BE2C (cell line): ENCODE data around the gene ZSCAN10.

Experiments
- DNase-seq: peaks from one replicate; pipeline ENCODE4 v3.0.0-alpha.2; 2020
- H3K27me3 ChIP-seq: fragments of 250-450 bp; sonication (Bioruptor Pico); 2 replicates; pipeline ENCODE4 v1.5.1; 2020; ENCODE audit warnings: mild to moderate bottlenecking
- H3K36me3 ChIP-seq: fragments of 250-450 bp; sonication (Bioruptor Pico); 2 replicates; pipeline ENCODE4 v1.5.1; 2020; ENCODE audit warnings: mild to moderate bottlenecking
- H3K4me1 ChIP-seq: fragments of 250-450 bp; sonication (Bioruptor Pico); 2 replicates; pipeline ENCODE4 v1.5.1; 2020
- H3K4me3 ChIP-seq: 2 replicates; pipeline ENCODE4 v1.5.1; 2011; ENCODE audit warnings: low read depth, low read length
- H3K9me3 ChIP-seq: fragments of 250-450 bp; sonication (Bioruptor Pico); 2 replicates; pipeline ENCODE4 v1.5.1; 2020
- TF ChIP-seq, protein P1 (sequence below): IDR thresholded peaks from 2 replicates; pipeline ENCODE4 v1.5.1; 2012; ENCODE audit warnings: mild to moderate bottlenecking, low read depth, low read length

The ZSCAN10 gene

DNA sequence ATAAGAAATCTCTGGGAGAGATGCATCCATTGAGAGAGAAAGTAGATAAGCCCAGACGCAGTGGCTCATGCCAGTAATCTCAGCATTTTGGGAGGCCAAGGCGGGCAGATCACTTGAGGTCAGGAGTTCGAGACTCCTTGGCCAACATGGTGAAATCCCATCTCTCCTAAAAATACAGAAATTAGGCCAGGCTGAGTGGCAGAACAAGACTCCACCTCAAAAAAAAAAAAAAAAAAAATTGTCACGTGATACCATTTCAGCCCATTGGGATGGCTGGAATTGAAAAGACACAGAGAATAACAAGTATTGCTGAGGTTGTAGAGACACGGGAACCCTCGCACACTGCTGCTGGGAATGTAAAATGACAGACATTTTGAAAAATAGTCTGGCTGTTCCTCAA is 36.5 kb downstream of the ZSCAN10 start:
- Histone ChIP-seq H3K36me3 (no peaks in the 10 kb centered on the region), H3K4me1 (no peaks in the 10 kb centered on the region), H3K27me3 (peaks cover 4% of the 10 kb centered on the region; the same call in 1 of the 2 replicates), H3K4me3 (no peak overlapping the region), H3K9me3 (no peaks in the 10 kb centered on the region)
- no peak for DNase-seq
- TF ChIP-seq, protein P1, sequence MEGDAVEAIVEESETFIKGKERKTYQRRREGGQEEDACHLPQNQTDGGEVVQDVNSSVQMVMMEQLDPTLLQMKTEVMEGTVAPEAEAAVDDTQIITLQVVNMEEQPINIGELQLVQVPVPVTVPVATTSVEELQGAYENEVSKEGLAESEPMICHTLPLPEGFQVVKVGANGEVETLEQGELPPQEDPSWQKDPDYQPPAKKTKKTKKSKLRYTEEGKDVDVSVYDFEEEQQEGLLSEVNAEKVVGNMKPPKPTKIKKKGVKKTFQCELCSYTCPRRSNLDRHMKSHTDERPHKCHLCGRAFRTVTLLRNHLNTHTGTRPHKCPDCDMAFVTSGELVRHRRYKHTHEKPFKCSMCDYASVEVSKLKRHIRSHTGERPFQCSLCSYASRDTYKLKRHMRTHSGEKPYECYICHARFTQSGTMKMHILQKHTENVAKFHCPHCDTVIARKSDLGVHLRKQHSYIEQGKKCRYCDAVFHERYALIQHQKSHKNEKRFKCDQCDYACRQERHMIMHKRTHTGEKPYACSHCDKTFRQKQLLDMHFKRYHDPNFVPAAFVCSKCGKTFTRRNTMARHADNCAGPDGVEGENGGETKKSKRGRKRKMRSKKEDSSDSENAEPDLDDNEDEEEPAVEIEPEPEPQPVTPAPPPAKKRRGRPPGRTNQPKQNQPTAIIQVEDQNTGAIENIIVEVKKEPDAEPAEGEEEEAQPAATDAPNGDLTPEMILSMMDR, result no peak

DNA sequence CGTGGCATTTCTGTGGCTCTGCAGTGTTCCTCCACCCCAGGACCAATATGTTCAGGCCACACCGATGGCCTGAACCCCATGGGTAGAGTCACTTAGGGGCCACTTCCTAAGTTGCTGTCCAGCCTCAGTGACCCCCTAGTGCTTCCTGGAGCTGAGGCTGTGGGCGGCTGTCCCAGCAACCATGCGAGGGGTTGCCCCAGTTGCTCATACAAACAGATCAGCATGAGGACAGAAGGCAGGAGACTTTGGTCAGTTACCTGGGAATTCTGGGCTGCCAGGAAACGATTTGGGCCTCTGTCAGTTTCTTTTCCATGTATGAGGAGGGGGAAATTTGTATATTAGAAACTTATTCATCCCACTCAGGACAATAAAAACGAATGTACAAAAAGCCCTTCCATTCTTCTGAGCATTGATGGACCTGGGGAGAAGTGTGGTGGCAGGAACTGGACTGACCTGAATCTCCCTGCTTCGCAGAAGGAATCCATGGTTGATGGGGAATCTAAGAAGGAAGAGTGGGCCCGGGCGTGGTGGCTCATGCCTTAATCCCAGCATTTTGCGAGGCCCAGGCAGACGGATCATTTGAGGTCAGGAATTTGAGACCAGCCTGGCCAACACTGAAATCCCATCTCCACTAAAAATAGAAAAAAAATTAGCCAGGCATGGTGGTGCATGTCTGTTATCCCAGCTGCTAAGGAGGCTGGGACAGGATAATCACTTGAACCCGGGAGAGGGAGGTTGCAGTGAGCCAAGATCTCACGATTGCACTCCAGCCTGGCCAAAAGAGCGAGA is 38.6 kb downstream of the ZSCAN10 start:
- Histone ChIP-seq H3K9me3 (no peaks in the 10 kb centered on the region), H3K27me3 (peaks cover 4% of the 10 kb centered on the region; the same call in 1 of the 2 replicates), H3K4me1 (no peaks in the 10 kb centered on the region), H3K36me3 (no peaks in the 10 kb centered on the region), H3K4me3 (no peak overlapping the region)
- no peak for DNase-seq
- TF ChIP-seq, protein P1, result no peak

DNA sequence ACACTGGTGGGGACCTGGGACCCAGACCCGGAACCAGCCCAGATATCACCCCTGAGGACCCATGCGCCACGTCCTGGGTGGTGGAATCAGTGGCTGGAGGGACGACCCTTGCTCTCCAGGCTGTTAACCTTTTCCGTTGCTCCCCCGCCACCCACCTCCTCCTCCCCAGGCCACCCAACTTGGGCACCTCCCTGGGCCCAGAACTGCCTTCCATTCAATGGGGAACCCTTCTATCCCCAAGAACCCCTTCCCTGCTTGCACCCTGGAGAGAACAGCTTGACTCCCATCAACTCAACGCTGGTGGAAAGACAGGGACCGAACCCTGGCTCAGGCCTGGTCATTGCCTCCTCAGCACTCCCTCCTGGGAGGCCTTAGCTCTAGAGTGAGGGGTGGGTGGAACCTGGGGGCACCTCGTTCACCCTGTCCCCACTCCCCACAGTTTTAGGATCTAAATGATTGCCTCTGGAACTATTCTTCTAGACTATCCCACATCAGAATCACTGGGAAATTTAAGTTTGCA is 39.3 kb downstream of the ZSCAN10 start:
- peaks cover 4% of the 10 kb centered on the region; the same call in 1 of the 2 replicates for H3K27me3 ChIP-seq
- DNase-seq, result no peak
- no peaks in the 10 kb centered on the region for H3K9me3 ChIP-seq
- H3K4me3 ChIP-seq, result peak overlapping the region; percentile 76
- TF ChIP-seq, protein P1, result no peak
- H3K36me3 ChIP-seq, result no peaks in the 10 kb centered on the region
- H3K4me1 ChIP-seq, result no peaks in the 10 kb centered on the region

DNA sequence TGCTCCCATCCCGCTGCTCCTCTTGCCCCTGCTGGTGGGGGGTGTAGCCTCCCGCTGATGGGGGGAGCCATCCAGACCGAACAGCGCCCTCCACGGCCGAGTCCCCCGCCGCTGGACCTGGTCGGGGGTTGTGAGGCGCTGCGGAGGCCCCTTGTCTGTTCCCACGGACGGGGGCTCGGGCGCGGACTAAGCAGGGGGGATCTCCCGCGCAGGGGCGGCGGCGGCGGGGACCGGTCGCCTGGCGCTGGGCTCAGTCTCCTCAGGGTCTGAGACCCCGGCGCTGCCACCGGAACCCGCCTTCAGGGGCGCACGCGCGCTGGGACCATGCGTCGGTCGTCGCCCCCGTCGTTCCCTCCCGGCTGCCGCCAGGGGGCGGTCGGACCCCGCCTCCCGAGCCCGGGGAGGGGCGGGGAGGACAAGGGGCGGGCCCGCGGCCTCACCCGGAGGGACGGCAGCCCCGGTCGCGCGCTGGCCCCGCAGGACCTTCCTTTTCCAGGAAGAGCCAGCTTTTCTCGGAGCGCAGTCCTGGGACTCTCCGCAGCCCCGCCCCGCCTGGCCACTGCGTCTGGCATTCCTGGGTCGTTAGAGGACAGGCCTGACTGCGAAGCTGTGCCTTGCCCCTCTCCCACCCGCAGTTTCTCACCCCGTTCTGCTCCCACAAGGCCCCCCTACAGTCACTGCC is 39.9 kb downstream of the ZSCAN10 start:
- Histone ChIP-seq H3K27me3 (peaks cover 4% of the 10 kb centered on the region; the same call in 1 of the 2 replicates), H3K9me3 (no peaks in the 10 kb centered on the region), H3K36me3 (no peaks in the 10 kb centered on the region), H3K4me3 (peak overlapping the region; percentile 76), H3K4me1 (no peaks in the 10 kb centered on the region)
- TF ChIP-seq, protein P1, result peak; percentile 51
- DNase-seq, result peak; percentile 92

DNA sequence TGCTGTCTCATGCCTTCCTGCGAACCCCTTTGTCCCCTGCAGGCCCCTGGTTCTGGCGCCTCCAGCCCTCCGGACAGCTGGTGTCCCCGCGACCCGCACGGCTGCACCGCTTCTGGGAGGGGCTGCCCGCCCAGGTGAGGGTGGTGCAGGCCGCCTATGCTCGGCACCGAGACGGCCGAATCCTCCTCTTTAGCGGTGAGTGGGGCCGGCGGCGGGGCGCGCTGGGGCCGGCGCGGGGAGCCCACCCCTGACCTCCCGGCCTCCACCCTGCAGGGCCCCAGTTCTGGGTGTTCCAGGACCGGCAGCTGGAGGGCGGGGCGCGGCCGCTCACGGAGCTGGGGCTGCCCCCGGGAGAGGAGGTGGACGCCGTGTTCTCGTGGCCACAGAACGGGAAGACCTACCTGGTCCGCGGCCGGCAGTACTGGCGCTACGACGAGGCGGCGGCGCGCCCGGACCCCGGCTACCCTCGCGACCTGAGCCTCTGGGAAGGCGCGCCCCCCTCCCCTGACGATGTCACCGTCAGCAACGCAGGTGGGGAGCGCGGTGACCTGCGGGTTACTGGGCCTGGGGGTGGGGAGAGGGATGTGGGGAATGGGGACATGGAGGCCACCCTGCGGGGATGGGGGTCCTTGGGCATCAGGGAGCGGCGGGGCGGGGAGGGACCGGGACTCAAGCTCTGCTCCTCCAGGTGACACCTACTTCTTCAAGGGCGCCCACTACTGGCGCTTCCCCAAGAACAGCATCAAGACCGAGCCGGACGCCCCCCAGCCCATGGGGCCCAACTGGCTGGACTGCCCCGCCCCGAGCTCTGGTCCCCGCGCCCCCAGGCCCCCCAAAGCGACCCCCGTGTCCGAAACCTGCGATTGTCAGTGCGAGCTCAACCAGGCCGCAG is 40.7 kb downstream of the ZSCAN10 start:
- no peaks in the 10 kb centered on the region for H3K4me1 ChIP-seq
- peak overlapping the region; percentile 76 for H3K4me3 ChIP-seq
- H3K27me3 ChIP-seq, result peaks cover 4% of the 10 kb centered on the region; the same call in 1 of the 2 replicates
- TF ChIP-seq, protein P1, result no peak
- H3K36me3 ChIP-seq, result no peaks in the 10 kb centered on the region
- peak; percentile 49 for DNase-seq
- H3K9me3 ChIP-seq, result no peaks in the 10 kb centered on the region
